ENCODE measurements around the gene PTPN1.
"Not testable (repeated sequence)": the region's sequence is repeated elsewhere in the genome, so short reads cannot be mapped to it uniquely, and the experiment has no call there.

PTPN1 gene

GRCh38 chr20:50595988-50596693, 86.0 kb downstream of the PTPN1 start:
- no peak for DNase-seq

- no peak for DNase-seq
These were observed 86.5 kb downstream of the PTPN1 start for GRCh38 chr20:50596694-50597021.

- DNase-seq: no peak
These were observed 87.3 kb downstream of the PTPN1 start for GRCh38 chr20:50597406-50597969.

GRCh38 chr20:50598074-50598473, 87.9 kb downstream of the PTPN1 start:
- no peak for DNase-seq

- not testable (repeated sequence) for DNase-seq
These were observed 88.6 kb downstream of the PTPN1 start for GRCh38 chr20:50598768-50599167.

GRCh38 chr20:50600281-50600895, 90.2 kb downstream of the PTPN1 start:
- no peak for DNase-seq

GRCh38 chr20:50601511-50602431, 91.6 kb downstream of the PTPN1 start:
- no peak for DNase-seq

- no peak for DNase-seq
These were observed 92.4 kb downstream of the PTPN1 start for GRCh38 chr20:50602432-50603088.

- DNase-seq: no peak
These were observed 94.3 kb downstream of the PTPN1 start for GRCh38 chr20:50604451-50604850.

GRCh38 chr20:50605136-50605535, 95.0 kb downstream of the PTPN1 start:
- no peak for DNase-seq

GRCh38 chr20:50607436-50607835, 97.3 kb downstream of the PTPN1 start:
- no peak for DNase-seq

GRCh38 chr20:50607850-50608749, 97.9 kb downstream of the PTPN1 start:
- no peak for DNase-seq

- no peak for DNase-seq
These were observed 98.5 kb downstream of the PTPN1 start for GRCh38 chr20:50608750-50609104.

- no peak for DNase-seq
These were observed 99.3 kb downstream of the PTPN1 start for GRCh38 chr20:50609438-50609989.

- DNase-seq: no peak
These were observed 100.1 kb downstream of the PTPN1 start for GRCh38 chr20:50610212-50610718.

GRCh38 chr20:50611128-50611810, 101.1 kb downstream of the PTPN1 start:
- no peak for DNase-seq

GRCh38 chr20:50613438-50614169, 103.4 kb downstream of the PTPN1 start:
- no peak for DNase-seq

- no peak for DNase-seq
These were observed 105.2 kb downstream of the PTPN1 start for GRCh38 chr20:50615407-50615806.

- DNase-seq: no peak
These were observed 106.8 kb downstream of the PTPN1 start for GRCh38 chr20:50617022-50617421.

- DNase-seq: no peak
These were observed 108.4 kb downstream of the PTPN1 start for GRCh38 chr20:50618537-50618936.

Measured in hippocampal formation (tissue), 2 donors.